Measurements from ENCODE around the gene WNT9B. TPM values are rescaled to one million over a fixed set of nuclear protein-coding genes. Genes with fewer than 3 reads are reported as not detected.

The WNT9B gene
- total RNA-seq, 4 donors from 2014 or later: 0.42 to 0.66 (median 0.65) TPM; not detected in 1

DNA sequence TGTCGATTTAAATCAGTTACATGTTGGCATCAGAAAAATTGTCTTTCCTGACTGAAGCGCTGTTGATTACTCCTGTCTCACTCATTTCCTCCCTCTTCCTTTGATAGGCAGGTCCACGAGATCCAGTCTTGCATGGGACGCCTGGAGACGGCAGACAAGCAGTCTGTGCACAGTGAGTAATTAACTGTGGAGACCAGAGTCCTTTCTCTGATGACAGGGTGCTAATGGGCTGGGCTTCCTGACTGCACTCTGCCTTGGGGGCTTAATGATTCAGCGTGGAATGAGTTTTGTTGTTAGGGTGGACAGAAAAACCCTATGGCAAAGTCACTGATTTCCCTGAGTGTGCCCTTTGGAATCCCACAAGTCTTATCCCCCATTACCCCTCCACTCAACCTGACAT lies 78.0 kb downstream of the WNT9B start:
- H3K36me3 ChIP-seq: peaks cover 45 to 52% (median 48%) of the 10 kb centered on the region in 4 donors
- intact Hi-C loops (cut with DNase I): no loop called here
- WGBS: 67% methylated on average over 6 of the region's 6 CpGs
- no peak overlapping the region for H3K4me3 ChIP-seq
- TF ChIP-seq POLR2AphosphoS5 (IDR thresholded peaks at IDR 0.05) (no peak), EP300 (IDR thresholded peaks at IDR 0.05) (no peak), POLR2A (IDR thresholded peaks at IDR 0.05; ENCODE audit: low read depth) (no peak)
- TF ChIP-seq, protein P1, sequence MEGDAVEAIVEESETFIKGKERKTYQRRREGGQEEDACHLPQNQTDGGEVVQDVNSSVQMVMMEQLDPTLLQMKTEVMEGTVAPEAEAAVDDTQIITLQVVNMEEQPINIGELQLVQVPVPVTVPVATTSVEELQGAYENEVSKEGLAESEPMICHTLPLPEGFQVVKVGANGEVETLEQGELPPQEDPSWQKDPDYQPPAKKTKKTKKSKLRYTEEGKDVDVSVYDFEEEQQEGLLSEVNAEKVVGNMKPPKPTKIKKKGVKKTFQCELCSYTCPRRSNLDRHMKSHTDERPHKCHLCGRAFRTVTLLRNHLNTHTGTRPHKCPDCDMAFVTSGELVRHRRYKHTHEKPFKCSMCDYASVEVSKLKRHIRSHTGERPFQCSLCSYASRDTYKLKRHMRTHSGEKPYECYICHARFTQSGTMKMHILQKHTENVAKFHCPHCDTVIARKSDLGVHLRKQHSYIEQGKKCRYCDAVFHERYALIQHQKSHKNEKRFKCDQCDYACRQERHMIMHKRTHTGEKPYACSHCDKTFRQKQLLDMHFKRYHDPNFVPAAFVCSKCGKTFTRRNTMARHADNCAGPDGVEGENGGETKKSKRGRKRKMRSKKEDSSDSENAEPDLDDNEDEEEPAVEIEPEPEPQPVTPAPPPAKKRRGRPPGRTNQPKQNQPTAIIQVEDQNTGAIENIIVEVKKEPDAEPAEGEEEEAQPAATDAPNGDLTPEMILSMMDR (IDR thresholded peaks at IDR 0.05): no peak
- H3K9me3 ChIP-seq: no peaks in the 10 kb centered on the region
- peaks cover 19 to 53% (median 35%) of the 10 kb centered on the region in 4 donors for H3K4me1 ChIP-seq
- no peaks in the 10 kb centered on the region for H3K27me3 ChIP-seq
- no peak for DNase-seq (ENCODE audit: extremely low spot score)
- no peak overlapping the region for H3K27ac ChIP-seq (replicated peaks in 1 of 4)

DNA sequence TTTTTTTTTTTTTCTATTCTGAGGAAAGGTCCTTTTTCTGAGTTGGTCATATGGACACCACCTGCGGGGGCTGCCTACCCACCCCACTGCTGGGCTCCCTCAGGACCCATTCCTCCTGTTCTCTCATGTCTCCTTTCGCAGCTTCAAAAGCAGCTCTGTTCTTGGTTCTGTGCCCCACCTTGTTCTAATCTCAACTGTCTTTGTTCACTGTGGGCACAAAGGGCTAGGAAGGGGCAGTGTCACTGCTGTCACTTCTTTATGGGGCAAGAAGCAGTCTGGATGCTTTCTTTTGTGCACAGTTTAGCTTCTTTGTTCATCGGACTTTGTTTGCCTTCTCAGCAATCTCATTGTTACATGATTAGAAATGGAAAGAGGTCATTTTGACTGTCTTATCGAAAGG lies 78.7 kb downstream of the WNT9B start:
- intact Hi-C loops (cut with DNase I): no loop called here
- TF ChIP-seq, protein P1 (IDR thresholded peaks at IDR 0.05): no peak
- TF ChIP-seq POLR2A (IDR thresholded peaks at IDR 0.05; ENCODE audit: low read depth): no peak
- TF ChIP-seq POLR2AphosphoS5 (IDR thresholded peaks at IDR 0.05): no peak
- no peak for TF ChIP-seq EP300 (IDR thresholded peaks at IDR 0.05)
- Histone ChIP-seq H3K9me3 (no peaks in the 10 kb centered on the region), H3K27me3 (no peaks in the 10 kb centered on the region), H3K4me3 (no peak overlapping the region), H3K36me3 (peaks cover 52 to 58% (median 55%) of the 10 kb centered on the region in 4 donors), H3K27ac (replicated peaks in 1 of 4) (no peak overlapping the region), H3K4me1 (peaks cover 13 to 46% (median 29%) of the 10 kb centered on the region in 4 donors)
- 91% methylated on average over 4 of the region's 4 CpGs for WGBS
- DNase-seq (ENCODE audit: extremely low spot score): no peak

DNA sequence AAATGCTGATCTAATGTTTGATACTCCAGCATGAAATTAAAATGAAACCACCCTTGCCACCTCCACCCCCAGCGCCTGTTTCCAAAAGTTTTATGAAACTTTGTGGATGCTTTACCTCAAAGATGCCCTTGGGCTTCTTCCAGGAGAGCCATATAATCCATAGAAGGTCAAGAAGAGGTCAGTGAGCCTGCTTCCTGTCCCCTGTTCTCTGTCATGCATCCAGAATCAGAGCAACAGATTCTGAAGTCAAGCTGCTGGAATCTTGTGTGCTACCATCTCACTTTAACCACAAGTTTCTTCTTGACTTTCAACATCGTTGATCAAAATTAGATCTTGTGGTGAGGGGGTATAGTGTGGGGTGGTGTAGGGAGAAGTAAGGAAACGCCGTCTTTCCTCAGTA lies 80.2 kb downstream of the WNT9B start:
- intact Hi-C loops (cut with DNase I): no loop called here
- peaks cover 63 to 74% (median 69%) of the 10 kb centered on the region in 4 donors for H3K36me3 ChIP-seq

DNA sequence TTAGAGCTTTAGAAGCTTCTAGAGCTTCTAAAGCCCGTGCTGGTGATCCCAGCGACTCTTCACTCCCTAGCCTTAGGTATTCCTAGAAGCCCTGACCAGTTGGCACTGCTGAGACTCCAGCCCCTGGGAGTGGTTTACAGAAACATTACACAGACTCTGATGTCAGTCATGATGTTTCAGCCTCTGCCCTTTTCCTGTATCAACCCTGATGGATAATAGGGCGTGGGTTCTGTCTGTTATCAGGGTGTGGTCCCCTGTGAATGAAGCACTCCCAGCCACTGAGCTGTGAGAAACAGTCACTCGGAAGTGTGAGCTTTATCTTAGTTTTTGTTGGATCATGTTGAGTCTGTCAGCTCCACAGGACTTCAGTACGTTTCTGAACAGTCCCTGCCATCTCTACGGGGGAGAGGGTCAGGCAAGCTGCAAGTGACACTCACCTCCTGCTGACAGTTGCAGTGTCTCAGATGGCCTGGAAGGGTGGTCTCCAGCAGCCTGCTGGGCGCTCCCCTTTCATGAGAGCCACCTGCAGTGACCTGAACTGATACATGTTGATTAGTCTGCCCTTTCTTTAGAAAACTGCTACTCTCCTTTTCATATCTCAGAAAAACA lies 84.4 kb downstream of the WNT9B start:
- intact Hi-C loops (cut with DNase I): no loop called here
- no peak for DNase-seq (ENCODE audit: extremely low spot score)
- Histone ChIP-seq H3K4me1 (peaks cover 0 to 3% (median 1%) of the 10 kb centered on the region in 4 donors), H3K4me3 (no peak overlapping the region), H3K27ac (replicated peaks in 1 of 4) (no peak overlapping the region), H3K27me3 (no peaks in the 10 kb centered on the region), H3K36me3 (peaks cover 81 to 100% (median 97%) of the 10 kb centered on the region in 4 donors), H3K9me3 (no peaks in the 10 kb centered on the region)
- TF ChIP-seq, protein P1 (IDR thresholded peaks at IDR 0.05): no peak
- TF ChIP-seq POLR2A (IDR thresholded peaks at IDR 0.05; ENCODE audit: low read depth): no peak
- TF ChIP-seq POLR2AphosphoS5 (IDR thresholded peaks at IDR 0.05): no peak
- no peak for TF ChIP-seq EP300 (IDR thresholded peaks at IDR 0.05)
- 63% methylated on average over 7 of the region's 7 CpGs for whole genome bisulfite sequencing

More for the DNA sequence above, 80.2 kb downstream of the WNT9B start:
- no peaks in the 10 kb centered on the region for H3K9me3 ChIP-seq
- no peak overlapping the region for H3K27ac ChIP-seq (replicated peaks in 1 of 4)
- WGBS: 90% methylated on average over 4 of the region's 4 CpGs
- H3K4me1 ChIP-seq: peaks cover 10 to 31% (median 19%) of the 10 kb centered on the region in 4 donors
- TF ChIP-seq POLR2AphosphoS5 (IDR thresholded peaks at IDR 0.05): no peak
- TF ChIP-seq EP300 (IDR thresholded peaks at IDR 0.05): no peak
- TF ChIP-seq, protein P1 (IDR thresholded peaks at IDR 0.05): no peak
- no peak for TF ChIP-seq POLR2A (IDR thresholded peaks at IDR 0.05; ENCODE audit: low read depth)
- no peak for DNase-seq (ENCODE audit: extremely low spot score)
- no peak overlapping the region for H3K4me3 ChIP-seq
- no peaks in the 10 kb centered on the region for H3K27me3 ChIP-seq

Small RNAs within 50 kb of the gene (small RNA-seq; reads per million reads assigned to genes)
- 0 reads per million in 3 donors for gene RNU6ATAC3P

Other genes with a start within 250 kb of the WNT9B start
- 1 to 10 TPM in 2 of 4 donors, under 1 TPM in 2; under 0.01 to 1.3 (median 1.1) TPM for gene WNT3, start 32.9 kb upstream of the WNT9B start, total RNA-seq
- 10 to 100 TPM; 37.7 to 44.9 (median 43.8) TPM for gene GOSR2, start 71.6 kb downstream of the WNT9B start, total RNA-seq
- under 1 TPM in 2 of 4 donors, not detected in 2; 0.26 to 0.50 TPM for gene RPRML, start 127.7 kb downstream of the WNT9B start, total RNA-seq

All from esophagus muscularis mucosa (tissue), 4 donors.